Erythroblast (primary cell): ENCODE measurements around the gene MEOX2.

Experiments used
- GATA1 ChIP-seq: IDR thresholded peaks from 2 replicates; pipeline ENCODE4 v1.6.1; 2011; ENCODE audit warnings: low read depth, mild to moderate bottlenecking, control low read depth, low read length, moderate library complexity
- POLR2A ChIP-seq: IDR thresholded peaks from 2 replicates; pipeline ENCODE4 v1.6.1; 2011; ENCODE audit warnings: mild to moderate bottlenecking, low read length

DNA sequence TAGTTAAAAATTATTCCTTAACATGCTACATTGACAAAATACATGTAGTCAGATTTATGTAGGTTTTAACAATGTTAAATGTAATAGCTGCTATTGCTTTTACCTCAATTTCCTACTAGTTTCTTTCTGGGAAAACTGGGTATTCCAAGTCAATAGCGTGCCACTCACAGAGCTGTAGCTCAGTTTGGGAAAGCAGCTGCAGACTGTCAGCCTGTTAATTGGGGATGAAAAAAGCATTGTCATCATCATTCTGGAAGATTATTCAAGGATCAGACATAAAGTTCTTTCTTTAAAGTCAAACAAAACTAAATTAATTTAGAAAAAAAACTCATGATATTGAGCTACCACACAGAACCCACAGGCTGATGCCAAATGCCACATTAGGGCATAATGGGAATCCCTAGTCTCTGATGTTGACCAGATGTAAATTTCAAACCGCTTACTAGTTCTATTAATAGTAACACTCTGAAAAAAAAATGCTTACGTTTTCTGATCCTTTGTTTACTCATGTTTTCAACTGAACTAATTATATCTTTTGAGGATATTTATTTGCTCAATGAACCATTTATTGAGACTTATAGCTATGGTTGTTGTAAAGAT, 105.0 kb downstream of the MEOX2 start:
- no peak for TF ChIP-seq POLR2A
- TF ChIP-seq GATA1 = no peak
